Endothelial cell (in vitro differentiated cells): ENCODE results near the gene RPS6KA5. TPM values are rescaled to one million over a fixed set of nuclear protein-coding genes. Genes with fewer than 3 reads are reported as not detected.

Source experiments
- DNase-seq: peaks from one replicate; pipeline ENCODE4 v3.0.0; 2021; ENCODE audit warnings: low spot score
- H3K27ac Mint-ChIP-seq: one replicate; pipeline ENCODE4 v1.8.0; 2021; ENCODE audit warnings: mixed read lengths, inconsistent platforms; ENCODE audit not compliant: unreplicated experiment
- H3K27me3 Mint-ChIP-seq: one replicate; pipeline ENCODE4 v1.8.0; 2021; ENCODE audit warnings: mild to moderate bottlenecking, moderate library complexity, mixed read lengths, inconsistent platforms; ENCODE audit not compliant: unreplicated experiment
- H3K36me3 Mint-ChIP-seq: one replicate; pipeline ENCODE4 v1.8.0; 2021; ENCODE audit warnings: mild to moderate bottlenecking, low read depth, mixed read lengths, inconsistent platforms; ENCODE audit not compliant: unreplicated experiment
- H3K4me1 Mint-ChIP-seq: one replicate; pipeline ENCODE4 v1.8.0; 2021; ENCODE audit warnings: mild to moderate bottlenecking, mixed read lengths, inconsistent platforms; ENCODE audit not compliant: unreplicated experiment
- H3K4me3 Mint-ChIP-seq: one replicate; pipeline ENCODE4 v1.8.0; 2021; ENCODE audit warnings: mild to moderate bottlenecking, mixed read lengths, inconsistent platforms; ENCODE audit not compliant: unreplicated experiment
- H3K9me3 Mint-ChIP-seq: one replicate; pipeline ENCODE4 v1.8.0; 2021; ENCODE audit warnings: mixed read lengths, inconsistent platforms; ENCODE audit not compliant: unreplicated experiment
- total RNA-seq: library from RNA; stranded (reverse); fragmentation: NEBNext Ultra II Directional; extraction: Animal tissue kit (Norgen Biotek cat#: 25700); gene quantifications from one replicate; pipeline ENCODE4 v1.2.1, GENCODE V29; 2021; ENCODE audit not compliant: unreplicated experiment
- TF ChIP-seq, protein P1 (sequence below): fragments of 200-600 bp; sonication (generic); IDR thresholded peaks from one replicate; pipeline ENCODE4 v1.5.0; 2021; ENCODE audit warnings: antibody characterized with exemption; ENCODE audit not compliant: unreplicated experiment

The RPS6KA5 gene
- total RNA-seq, 1 donor from 2014 or later: 13.8 TPM

GRCh38 chr14:91004987-91005386 lies 55.5 kb downstream of the RPS6KA5 start:
- DNase-seq: no peak
- Mint-ChIP-seq H3K4me3 (no peak overlapping the region), H3K27ac (no peak overlapping the region), H3K27me3 (no peaks in the 10 kb centered on the region), H3K9me3 (no peaks in the 10 kb centered on the region), H3K4me1 (peaks cover 5% of the 10 kb centered on the region), H3K36me3 (no peaks in the 10 kb centered on the region)
- TF ChIP-seq, protein P1, sequence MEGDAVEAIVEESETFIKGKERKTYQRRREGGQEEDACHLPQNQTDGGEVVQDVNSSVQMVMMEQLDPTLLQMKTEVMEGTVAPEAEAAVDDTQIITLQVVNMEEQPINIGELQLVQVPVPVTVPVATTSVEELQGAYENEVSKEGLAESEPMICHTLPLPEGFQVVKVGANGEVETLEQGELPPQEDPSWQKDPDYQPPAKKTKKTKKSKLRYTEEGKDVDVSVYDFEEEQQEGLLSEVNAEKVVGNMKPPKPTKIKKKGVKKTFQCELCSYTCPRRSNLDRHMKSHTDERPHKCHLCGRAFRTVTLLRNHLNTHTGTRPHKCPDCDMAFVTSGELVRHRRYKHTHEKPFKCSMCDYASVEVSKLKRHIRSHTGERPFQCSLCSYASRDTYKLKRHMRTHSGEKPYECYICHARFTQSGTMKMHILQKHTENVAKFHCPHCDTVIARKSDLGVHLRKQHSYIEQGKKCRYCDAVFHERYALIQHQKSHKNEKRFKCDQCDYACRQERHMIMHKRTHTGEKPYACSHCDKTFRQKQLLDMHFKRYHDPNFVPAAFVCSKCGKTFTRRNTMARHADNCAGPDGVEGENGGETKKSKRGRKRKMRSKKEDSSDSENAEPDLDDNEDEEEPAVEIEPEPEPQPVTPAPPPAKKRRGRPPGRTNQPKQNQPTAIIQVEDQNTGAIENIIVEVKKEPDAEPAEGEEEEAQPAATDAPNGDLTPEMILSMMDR: no peak

DNA sequence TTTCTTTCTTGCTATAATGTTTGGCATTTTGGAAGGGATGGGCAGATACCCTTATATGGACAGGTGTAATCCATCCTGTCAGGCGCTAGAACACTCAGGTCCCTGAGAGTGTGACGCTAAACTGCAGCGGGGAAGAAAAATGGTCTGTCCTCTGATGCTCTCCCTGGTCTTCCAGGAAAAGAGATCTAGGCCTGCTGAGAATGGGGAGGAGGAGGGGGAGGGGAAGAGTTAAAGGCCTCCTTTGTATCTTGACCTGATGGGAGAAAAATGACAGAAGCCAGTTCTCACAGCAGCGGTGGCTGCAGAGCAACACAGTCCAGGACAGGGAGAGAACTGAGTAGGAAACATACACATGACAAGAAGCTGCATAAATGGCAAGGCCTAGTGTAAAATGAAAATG lies 61.1 kb downstream of the RPS6KA5 start:
- no peaks in the 10 kb centered on the region for H3K9me3 Mint-ChIP-seq
- H3K4me3 Mint-ChIP-seq: no peak overlapping the region
- no peaks in the 10 kb centered on the region for H3K27me3 Mint-ChIP-seq
- TF ChIP-seq, protein P1: no peak
- no peak overlapping the region for H3K27ac Mint-ChIP-seq
- H3K4me1 Mint-ChIP-seq: peaks cover 6% of the 10 kb centered on the region
- H3K36me3 Mint-ChIP-seq: no peaks in the 10 kb centered on the region
- DNase-seq: no peak

DNA sequence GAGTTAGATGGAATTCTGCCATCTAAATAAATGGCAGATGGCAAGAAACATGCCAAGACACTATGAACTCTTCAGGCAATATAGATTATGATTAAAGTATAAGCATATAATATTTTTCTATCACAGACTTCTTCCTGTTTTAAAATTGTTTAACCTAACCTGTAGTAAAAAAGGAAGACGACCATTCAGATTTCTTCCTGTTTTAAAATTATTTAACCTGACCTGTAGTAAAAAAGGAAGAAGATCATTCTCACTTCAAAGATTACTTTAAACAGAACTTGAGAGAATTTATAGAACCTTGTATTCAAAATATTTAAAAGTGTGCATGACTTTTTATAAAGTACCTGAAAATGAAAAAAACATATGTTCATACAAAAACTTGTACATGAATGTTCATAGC lies 63.5 kb downstream of the RPS6KA5 start:
- Mint-ChIP-seq H3K27ac (no peak overlapping the region), H3K27me3 (no peaks in the 10 kb centered on the region), H3K9me3 (no peaks in the 10 kb centered on the region), H3K36me3 (no peaks in the 10 kb centered on the region), H3K4me1 (peaks cover 11% of the 10 kb centered on the region), H3K4me3 (no peak overlapping the region)
- no peak for DNase-seq
- TF ChIP-seq, protein P1: no peak

DNA sequence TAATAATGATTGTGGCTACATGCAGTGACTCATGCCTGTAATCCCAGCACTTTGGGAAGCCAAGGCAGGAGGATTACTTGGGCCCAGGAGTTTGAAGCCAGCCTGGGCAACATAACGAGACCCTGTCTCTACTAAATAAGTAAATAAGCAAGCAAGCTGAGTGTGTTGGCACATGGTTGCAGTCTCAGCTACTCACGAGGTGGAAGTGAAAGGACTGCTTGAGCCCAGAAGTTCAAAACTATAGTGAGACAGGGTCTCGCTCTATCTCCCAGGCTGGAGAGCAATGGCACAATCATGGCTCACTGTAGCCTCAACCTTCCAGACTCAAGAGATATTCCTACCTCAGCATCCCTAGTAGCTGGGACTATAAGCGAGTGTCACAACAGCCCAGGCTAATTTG lies 64.7 kb downstream of the RPS6KA5 start:
- TF ChIP-seq, protein P1: no peak
- no peak for DNase-seq
- H3K4me1 Mint-ChIP-seq: peaks cover 11% of the 10 kb centered on the region
- peaks cover 1% of the 10 kb centered on the region for H3K27me3 Mint-ChIP-seq
- H3K36me3 Mint-ChIP-seq: no peaks in the 10 kb centered on the region
- H3K27ac Mint-ChIP-seq: no peak overlapping the region
- H3K9me3 Mint-ChIP-seq: no peaks in the 10 kb centered on the region
- no peak overlapping the region for H3K4me3 Mint-ChIP-seq

DNA sequence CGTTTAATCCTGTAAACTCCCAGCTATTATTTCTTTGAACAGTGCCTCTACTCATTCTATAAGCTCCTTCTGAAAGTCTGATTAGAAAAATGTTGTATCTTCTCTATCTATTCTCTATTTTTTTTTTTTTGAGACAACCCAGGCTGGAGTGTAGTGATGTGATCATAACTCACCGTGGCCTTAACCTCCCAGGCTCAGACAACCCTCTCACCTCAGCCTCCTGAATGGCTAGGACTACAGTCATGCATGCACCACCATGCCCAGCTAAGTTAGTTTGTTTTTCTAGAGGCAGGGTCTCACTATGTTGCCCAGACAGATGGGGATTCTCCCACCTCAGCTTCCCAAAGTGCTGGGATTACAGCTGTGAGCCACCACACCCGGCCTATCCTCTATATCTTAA lies 66.6 kb downstream of the RPS6KA5 start:
- peaks cover 5% of the 10 kb centered on the region for H3K4me1 Mint-ChIP-seq
- no peak for DNase-seq
- no peaks in the 10 kb centered on the region for H3K9me3 Mint-ChIP-seq
- H3K27me3 Mint-ChIP-seq: peaks cover 1% of the 10 kb centered on the region
- H3K27ac Mint-ChIP-seq: no peak overlapping the region
- H3K36me3 Mint-ChIP-seq: no peaks in the 10 kb centered on the region
- no peak overlapping the region for H3K4me3 Mint-ChIP-seq
- TF ChIP-seq, protein P1: no peak
